Measurements from ENCODE around the gene CDK18. TPM values are rescaled to one million over a fixed set of nuclear protein-coding genes. Genes with fewer than 3 reads are reported as not detected.
A peak's percentile ranks its signal among the peaks of the same experiment; 100 is the strongest.

CDK18 gene
- total RNA-seq, 1 donor from 2014 or later, result 2.6 TPM

GRCh38 chr1:205536759-205537361 lies 32.4 kb downstream of the CDK18 start:
- H3K4me3 Mint-ChIP-seq, result no peak overlapping the region
- CTCF ChIA-PET, result interaction anchor here (1.0 to 1.9 kb wide), 2 partner anchors 8 to 12 kb away, joined by 5 to 8 read pairs; no protein-coding TSS in a partner anchor
- no peak overlapping the region for H3K27ac Mint-ChIP-seq
- H3K27me3 Mint-ChIP-seq, result peaks cover 8% of the 10 kb centered on the region
- intact Hi-C loops (cut with micrococcal nuclease), result no loop called here
- POLR2A ChIA-PET, result no interaction called here
- no peaks in the 10 kb centered on the region for H3K9me3 Mint-ChIP-seq
- H3K4me1 Mint-ChIP-seq, result peaks cover 13% of the 10 kb centered on the region
- TF ChIP-seq, protein P1, sequence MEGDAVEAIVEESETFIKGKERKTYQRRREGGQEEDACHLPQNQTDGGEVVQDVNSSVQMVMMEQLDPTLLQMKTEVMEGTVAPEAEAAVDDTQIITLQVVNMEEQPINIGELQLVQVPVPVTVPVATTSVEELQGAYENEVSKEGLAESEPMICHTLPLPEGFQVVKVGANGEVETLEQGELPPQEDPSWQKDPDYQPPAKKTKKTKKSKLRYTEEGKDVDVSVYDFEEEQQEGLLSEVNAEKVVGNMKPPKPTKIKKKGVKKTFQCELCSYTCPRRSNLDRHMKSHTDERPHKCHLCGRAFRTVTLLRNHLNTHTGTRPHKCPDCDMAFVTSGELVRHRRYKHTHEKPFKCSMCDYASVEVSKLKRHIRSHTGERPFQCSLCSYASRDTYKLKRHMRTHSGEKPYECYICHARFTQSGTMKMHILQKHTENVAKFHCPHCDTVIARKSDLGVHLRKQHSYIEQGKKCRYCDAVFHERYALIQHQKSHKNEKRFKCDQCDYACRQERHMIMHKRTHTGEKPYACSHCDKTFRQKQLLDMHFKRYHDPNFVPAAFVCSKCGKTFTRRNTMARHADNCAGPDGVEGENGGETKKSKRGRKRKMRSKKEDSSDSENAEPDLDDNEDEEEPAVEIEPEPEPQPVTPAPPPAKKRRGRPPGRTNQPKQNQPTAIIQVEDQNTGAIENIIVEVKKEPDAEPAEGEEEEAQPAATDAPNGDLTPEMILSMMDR (IDR thresholded peaks at IDR 0.05), result no peak
- ATAC-seq (ENCODE audit: low read depth) (peak; percentile 45), DNase-seq (peak; percentile 12)
- H3K36me3 Mint-ChIP-seq (ENCODE audit: low read depth), result no peaks in the 10 kb centered on the region

GRCh38 chr1:205537386-205538018 lies 33.0 kb downstream of the CDK18 start:
- no peak overlapping the region for H3K27ac Mint-ChIP-seq
- ATAC-seq (ENCODE audit: low read depth) (no peak), DNase-seq (no peak)
- ChIA-PET CTCF (interaction anchor here (0.9 to 1.9 kb wide), 3 partner anchors 8 to 13 kb away, joined by 3 to 8 read pairs (median 5); no protein-coding TSS in a partner anchor), POLR2A (no interaction called here)
- no peak overlapping the region for H3K4me3 Mint-ChIP-seq
- peaks cover 13% of the 10 kb centered on the region for H3K4me1 Mint-ChIP-seq
- TF ChIP-seq, protein P1 (IDR thresholded peaks at IDR 0.05), result no peak
- intact Hi-C loops (cut with micrococcal nuclease), result no loop called here
- H3K36me3 Mint-ChIP-seq (ENCODE audit: low read depth), result no peaks in the 10 kb centered on the region
- H3K9me3 Mint-ChIP-seq, result no peaks in the 10 kb centered on the region
- H3K27me3 Mint-ChIP-seq, result peaks cover 11% of the 10 kb centered on the region

GRCh38 chr1:205538235-205538840 lies 33.9 kb downstream of the CDK18 start:
- H3K4me3 Mint-ChIP-seq, result no peak overlapping the region
- peaks cover 14% of the 10 kb centered on the region for H3K27me3 Mint-ChIP-seq
- H3K27ac Mint-ChIP-seq, result no peak overlapping the region
- peaks cover 13% of the 10 kb centered on the region for H3K4me1 Mint-ChIP-seq
- intact Hi-C loops (cut with micrococcal nuclease), result no loop called here
- no peaks in the 10 kb centered on the region for H3K9me3 Mint-ChIP-seq
- TF ChIP-seq, protein P1 (IDR thresholded peaks at IDR 0.05), result no peak
- H3K36me3 Mint-ChIP-seq (ENCODE audit: low read depth), result no peaks in the 10 kb centered on the region
- no peak for ATAC-seq (ENCODE audit: low read depth)
- POLR2A ChIA-PET, result no interaction called here
- CTCF ChIA-PET, result interaction anchor here (0.9 to 1.9 kb wide), 2 partner anchors 9 to 14 kb away, joined by 3 to 8 read pairs; no protein-coding TSS in a partner anchor
- DNase-seq, result no peak

GRCh38 chr1:205541161-205541886 lies 36.9 kb downstream of the CDK18 start:
- peaks cover 18% of the 10 kb centered on the region for H3K4me1 Mint-ChIP-seq
- ChIA-PET CTCF (interaction anchor here (1.4 kb wide), 1 partner anchor 116 kb away, joined by 5 read pairs; no protein-coding TSS in a partner anchor), POLR2A (no interaction called here)
- TF ChIP-seq, protein P1 (IDR thresholded peaks at IDR 0.05), result no peak
- H3K27ac Mint-ChIP-seq, result no peak overlapping the region
- ATAC-seq (ENCODE audit: low read depth) (no peak), DNase-seq (no peak)
- no peaks in the 10 kb centered on the region for H3K9me3 Mint-ChIP-seq
- no peaks in the 10 kb centered on the region for H3K36me3 Mint-ChIP-seq (ENCODE audit: low read depth)
- no peak overlapping the region for H3K4me3 Mint-ChIP-seq
- peaks cover 36% of the 10 kb centered on the region for H3K27me3 Mint-ChIP-seq
- intact Hi-C loops (cut with micrococcal nuclease), result no loop called here

Data from activated B cell treated with CpG ODN at 0.5 μM for 24 hours (primary cell).